RPMI7951 (cell line): ENCODE measurements around the gene SV2C. TPM values are rescaled to one million over a fixed set of nuclear protein-coding genes. Genes with fewer than 3 reads are reported as not detected.
"Not testable (repeated sequence)": the region's sequence is repeated elsewhere in the genome, so short reads cannot be mapped to it uniquely, and the experiment has no call there.

Experiments
- DNase-seq: peaks from one replicate; pipeline ENCODE4 v3.0.0-alpha.2; 2012; ENCODE audit warnings: low read depth
- total RNA-seq: library from RNA; depleted of rRNA; stranded (reverse); fragments of >200 nt; shearing (Covaris generic); gene quantifications from 2 replicates; pipeline ENCODE4 v1.2.3, GENCODE V29; 2014

SV2C gene
- total RNA-seq, 1 experiment from 2014 or later, result under 0.01 TPM

- no peak for DNase-seq
Observed at GRCh38 chr5:76199336-76200318, 116.4 kb downstream of the SV2C start.

- DNase-seq, result no peak
Observed at GRCh38 chr5:76202182-76202581, 119.0 kb downstream of the SV2C start.

- no peak for DNase-seq
Observed at GRCh38 chr5:76204191-76204590, 121.0 kb downstream of the SV2C start.

GRCh38 chr5:76204713-76205112 lies 121.5 kb downstream of the SV2C start:
- DNase-seq, result no peak

- DNase-seq, result no peak
Observed at GRCh38 chr5:76207120-76207519, 123.9 kb downstream of the SV2C start.

- no peak for DNase-seq
Observed at GRCh38 chr5:76209297-76209696, 126.1 kb downstream of the SV2C start.

- DNase-seq, result no peak
Observed at GRCh38 chr5:76210946-76211345, 127.8 kb downstream of the SV2C start.

GRCh38 chr5:76213858-76214257 lies 130.7 kb downstream of the SV2C start:
- DNase-seq, result no peak

- DNase-seq, result no peak
Observed at GRCh38 chr5:76216748-76217147, 133.6 kb downstream of the SV2C start.

- no peak for DNase-seq
Observed at GRCh38 chr5:76219636-76220035, 136.5 kb downstream of the SV2C start.

- no peak for DNase-seq
Observed at GRCh38 chr5:76221311-76221710, 138.1 kb downstream of the SV2C start.

GRCh38 chr5:76222318-76222717 lies 139.1 kb downstream of the SV2C start:
- DNase-seq, result no peak

- no peak for DNase-seq
Observed at GRCh38 chr5:76223696-76224095, 140.5 kb downstream of the SV2C start.

- no peak for DNase-seq
Observed at GRCh38 chr5:76224898-76225297, 141.7 kb downstream of the SV2C start.

GRCh38 chr5:76225336-76225735 lies 142.2 kb downstream of the SV2C start:
- no peak for DNase-seq

GRCh38 chr5:76229900-76230299 lies 146.7 kb downstream of the SV2C start:
- no peak for DNase-seq

- DNase-seq, result no peak
Observed at GRCh38 chr5:76230711-76231285, 147.6 kb downstream of the SV2C start.

GRCh38 chr5:76234665-76235064 lies 151.5 kb downstream of the SV2C start:
- no peak for DNase-seq

GRCh38 chr5:76236684-76237083 lies 153.5 kb downstream of the SV2C start:
- no peak for DNase-seq

- no peak for DNase-seq
Observed at GRCh38 chr5:76240336-76240735, 157.2 kb downstream of the SV2C start.

GRCh38 chr5:76242155-76242554 lies 159.0 kb downstream of the SV2C start:
- not testable (repeated sequence) for DNase-seq

GRCh38 chr5:76245590-76245989 lies 162.4 kb downstream of the SV2C start:
- DNase-seq, result no peak

- no peak for DNase-seq
Observed at GRCh38 chr5:76249621-76250020, 166.4 kb downstream of the SV2C start.
